Fibroblast of lung (primary cell): ENCODE measurements around the gene C3orf18.

Experiments used
- EZH2 ChIP-seq: IDR thresholded peaks from 2 replicates; pipeline ENCODE4 v1.5.1; 2012; ENCODE audit warnings: low read length, control low read depth, mild to moderate bottlenecking; ENCODE audit errors: missing control alignments
- TF ChIP-seq, protein P1 (sequence below), 2 donors: IDR thresholded peaks in 1 of 2; conservative IDR thresholded peaks in 1 of 2; 1 replicate in 1 of 2; 2 replicates in 1 of 2; pipeline ENCODE4 v1.5.1; 2011 to 2012; ENCODE audit warnings: low read length in 2 of 2, control low read depth in 1 of 2, inconsistent platforms in 1 of 2, low read depth in 1 of 2, mild to moderate bottlenecking in 1 of 2

DNA sequence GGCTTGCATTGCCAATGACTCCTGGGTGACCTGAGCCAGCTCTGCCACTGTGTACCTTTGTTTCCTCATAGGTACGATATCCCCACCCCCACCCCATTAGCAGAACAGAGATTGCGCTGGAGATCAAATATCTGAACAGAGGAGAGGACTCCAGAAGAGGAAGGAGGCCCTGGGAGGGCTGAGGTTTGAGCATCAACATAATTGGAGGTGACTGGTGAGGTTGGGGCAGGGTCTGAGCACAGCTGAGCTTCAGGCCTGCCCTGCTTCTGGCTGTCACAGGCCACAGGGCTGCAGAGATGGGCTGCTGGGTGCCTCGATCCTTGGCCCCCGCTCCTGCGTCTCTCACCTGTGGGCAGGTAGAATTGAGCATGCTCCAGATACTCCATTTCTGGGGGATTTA lies 42.8 kb downstream of the C3orf18 start:
- TF ChIP-seq, protein P1, sequence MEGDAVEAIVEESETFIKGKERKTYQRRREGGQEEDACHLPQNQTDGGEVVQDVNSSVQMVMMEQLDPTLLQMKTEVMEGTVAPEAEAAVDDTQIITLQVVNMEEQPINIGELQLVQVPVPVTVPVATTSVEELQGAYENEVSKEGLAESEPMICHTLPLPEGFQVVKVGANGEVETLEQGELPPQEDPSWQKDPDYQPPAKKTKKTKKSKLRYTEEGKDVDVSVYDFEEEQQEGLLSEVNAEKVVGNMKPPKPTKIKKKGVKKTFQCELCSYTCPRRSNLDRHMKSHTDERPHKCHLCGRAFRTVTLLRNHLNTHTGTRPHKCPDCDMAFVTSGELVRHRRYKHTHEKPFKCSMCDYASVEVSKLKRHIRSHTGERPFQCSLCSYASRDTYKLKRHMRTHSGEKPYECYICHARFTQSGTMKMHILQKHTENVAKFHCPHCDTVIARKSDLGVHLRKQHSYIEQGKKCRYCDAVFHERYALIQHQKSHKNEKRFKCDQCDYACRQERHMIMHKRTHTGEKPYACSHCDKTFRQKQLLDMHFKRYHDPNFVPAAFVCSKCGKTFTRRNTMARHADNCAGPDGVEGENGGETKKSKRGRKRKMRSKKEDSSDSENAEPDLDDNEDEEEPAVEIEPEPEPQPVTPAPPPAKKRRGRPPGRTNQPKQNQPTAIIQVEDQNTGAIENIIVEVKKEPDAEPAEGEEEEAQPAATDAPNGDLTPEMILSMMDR (conservative IDR thresholded peaks at IDR 0.05 in 1 of 2, IDR thresholded peaks at IDR 0.05 in 1 of 2; ENCODE audit: low read depth in 1 of 2, low read length in 2 of 2), result no peak
- no peak for TF ChIP-seq EZH2
